ENCODE data around the gene HSF2BP.

GRCh38 chr21:43667191-43667904, 8.1 kb upstream of the HSF2BP start:
- TF ChIP-seq, protein P1, sequence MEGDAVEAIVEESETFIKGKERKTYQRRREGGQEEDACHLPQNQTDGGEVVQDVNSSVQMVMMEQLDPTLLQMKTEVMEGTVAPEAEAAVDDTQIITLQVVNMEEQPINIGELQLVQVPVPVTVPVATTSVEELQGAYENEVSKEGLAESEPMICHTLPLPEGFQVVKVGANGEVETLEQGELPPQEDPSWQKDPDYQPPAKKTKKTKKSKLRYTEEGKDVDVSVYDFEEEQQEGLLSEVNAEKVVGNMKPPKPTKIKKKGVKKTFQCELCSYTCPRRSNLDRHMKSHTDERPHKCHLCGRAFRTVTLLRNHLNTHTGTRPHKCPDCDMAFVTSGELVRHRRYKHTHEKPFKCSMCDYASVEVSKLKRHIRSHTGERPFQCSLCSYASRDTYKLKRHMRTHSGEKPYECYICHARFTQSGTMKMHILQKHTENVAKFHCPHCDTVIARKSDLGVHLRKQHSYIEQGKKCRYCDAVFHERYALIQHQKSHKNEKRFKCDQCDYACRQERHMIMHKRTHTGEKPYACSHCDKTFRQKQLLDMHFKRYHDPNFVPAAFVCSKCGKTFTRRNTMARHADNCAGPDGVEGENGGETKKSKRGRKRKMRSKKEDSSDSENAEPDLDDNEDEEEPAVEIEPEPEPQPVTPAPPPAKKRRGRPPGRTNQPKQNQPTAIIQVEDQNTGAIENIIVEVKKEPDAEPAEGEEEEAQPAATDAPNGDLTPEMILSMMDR (IDR thresholded peaks at IDR 0.05; ENCODE audit: insufficient read depth, low read length), result no peak
- no peak for TF ChIP-seq POLR2AphosphoS5 (IDR thresholded peaks at IDR 0.05; ENCODE audit: low read depth)
- TF ChIP-seq REST (IDR thresholded peaks at IDR 0.05; ENCODE audit: insufficient replicate concordance, low read depth), result no peak
- no peak for TF ChIP-seq SPI1 (IDR thresholded peaks at IDR 0.05; ENCODE audit: borderline replicate concordance, low read depth)

Measured in HL-60 (cell line).